HG02678 (cell line): Measurements from ENCODE around the gene ROCK2.
"Not testable (repeated sequence)": the region's sequence is repeated elsewhere in the genome, so short reads cannot be mapped to it uniquely, and the experiment has no call there.

Source experiments
- ATAC-seq: cut with Tn5 transposase; IDR thresholded peaks from one replicate; pipeline ENCODE4 v1.9.1; 2021; ENCODE audit warnings: mild to moderate bottlenecking, moderate library complexity; ENCODE audit not compliant: unreplicated experiment

The ROCK2 gene

GRCh38 chr2:11279398-11279797 is 65.0 kb downstream of the ROCK2 start:
- no peak for ATAC-seq

GRCh38 chr2:11278219-11278618 is 66.2 kb downstream of the ROCK2 start:
- ATAC-seq: no peak

GRCh38 chr2:11275910-11276309 is 68.5 kb downstream of the ROCK2 start:
- no peak for ATAC-seq

GRCh38 chr2:11270891-11271290 is 73.5 kb downstream of the ROCK2 start:
- ATAC-seq: no peak

GRCh38 chr2:11267931-11268330 is 76.5 kb downstream of the ROCK2 start:
- ATAC-seq: no peak

GRCh38 chr2:11264818-11265217 is 79.6 kb downstream of the ROCK2 start:
- ATAC-seq: no peak

GRCh38 chr2:11264007-11264406 is 80.4 kb downstream of the ROCK2 start:
- ATAC-seq: no peak

- ATAC-seq: no peak
Measured at GRCh38 chr2:11263177-11263576, 81.3 kb downstream of the ROCK2 start.

- ATAC-seq: not testable (repeated sequence)
Measured at GRCh38 chr2:11262438-11262837, 82.0 kb downstream of the ROCK2 start.

- not testable (repeated sequence) for ATAC-seq
Measured at GRCh38 chr2:11261564-11261963, 82.9 kb downstream of the ROCK2 start.

- ATAC-seq: no peak
Measured at GRCh38 chr2:11260979-11261378, 83.5 kb downstream of the ROCK2 start.

- no peak for ATAC-seq
Measured at GRCh38 chr2:11257964-11258363, 86.5 kb downstream of the ROCK2 start.

- no peak for ATAC-seq
Measured at GRCh38 chr2:11257078-11257477, 87.4 kb downstream of the ROCK2 start.

- no peak for ATAC-seq
Measured at GRCh38 chr2:11256166-11256565, 88.3 kb downstream of the ROCK2 start.

- no peak for ATAC-seq
Measured at GRCh38 chr2:11254100-11254536, 90.3 kb downstream of the ROCK2 start.

GRCh38 chr2:11252458-11252857 is 92.0 kb downstream of the ROCK2 start:
- ATAC-seq: not testable (repeated sequence)

GRCh38 chr2:11250400-11251196 is 93.8 kb downstream of the ROCK2 start:
- no peak for ATAC-seq

GRCh38 chr2:11245322-11245721 is 99.1 kb downstream of the ROCK2 start:
- no peak for ATAC-seq

GRCh38 chr2:11244091-11244826 is 100.2 kb downstream of the ROCK2 start:
- ATAC-seq: no peak

- no peak for ATAC-seq
Measured at GRCh38 chr2:11243512-11243911, 100.9 kb downstream of the ROCK2 start.

- ATAC-seq: no peak
Measured at GRCh38 chr2:11242542-11243174, 101.8 kb downstream of the ROCK2 start.
